CD4-positive, alpha-beta T cell treated with Interleukin-4 for 4 hours (primary cell): ENCODE measurements around the gene NME7.
"Not testable (repeated sequence)": the region's sequence is repeated elsewhere in the genome, so short reads cannot be mapped to it uniquely, and the experiment has no call there.

ENCODE experiments used
- DNase-seq: peaks from one replicate; pipeline ENCODE4 v3.0.0-alpha.2; 2020

The NME7 gene

DNA sequence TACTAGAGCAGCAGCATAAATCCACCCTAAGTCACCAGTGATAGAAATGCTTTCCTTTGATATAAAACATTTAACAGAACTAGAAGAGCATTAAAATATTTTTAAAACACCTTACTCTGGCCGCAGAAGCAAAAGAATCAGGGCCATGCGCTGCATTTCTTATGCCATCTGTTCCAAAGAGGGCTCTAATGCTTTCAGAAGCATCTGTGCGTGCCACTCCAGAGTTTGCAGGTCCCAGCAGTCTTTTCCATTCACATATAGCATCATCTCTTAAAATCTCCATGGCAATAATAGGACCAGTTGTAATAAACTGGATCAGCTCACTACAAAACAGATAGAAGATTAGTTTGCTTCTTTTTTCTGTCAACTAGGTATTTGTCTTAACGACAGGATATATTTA, 69.2 kb downstream of the NME7 start:
- no peak for DNase-seq

DNA sequence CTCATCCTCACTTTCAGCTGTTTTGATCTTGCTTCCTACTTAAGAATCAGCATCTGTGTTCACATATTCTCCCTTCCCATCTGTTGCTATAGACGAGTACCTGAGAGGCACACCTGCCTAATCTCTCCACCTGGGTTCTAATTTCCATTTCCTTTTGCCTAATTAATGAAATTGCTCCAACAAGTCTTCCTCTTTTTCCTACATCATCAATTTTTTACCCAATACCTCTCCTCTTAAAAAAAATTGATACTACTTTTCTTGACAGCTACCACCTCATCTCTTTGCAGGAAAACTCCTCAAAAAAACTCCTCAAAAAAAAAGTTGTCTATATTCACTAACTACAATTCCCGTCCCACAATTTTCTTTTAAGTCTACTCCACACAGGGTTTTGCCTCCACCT, 71.8 kb downstream of the NME7 start:
- no peak for DNase-seq

DNA sequence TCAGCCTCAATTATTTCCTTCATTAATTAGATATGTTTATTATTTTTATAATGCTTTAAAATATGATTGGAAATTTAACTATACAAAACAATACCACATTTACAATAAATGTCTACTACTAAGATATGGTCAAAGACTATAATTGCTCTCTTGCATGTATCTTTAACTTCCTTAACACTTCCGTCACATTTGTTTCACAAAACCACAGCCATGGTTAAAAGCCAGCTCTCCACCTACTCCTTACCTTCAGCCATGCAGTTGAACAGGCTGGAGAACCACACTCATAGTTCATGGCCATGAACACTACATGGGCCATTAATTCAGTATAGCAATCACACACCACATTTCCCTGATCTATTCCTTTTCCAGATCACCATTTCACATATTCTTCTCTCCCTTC, 72.2 kb downstream of the NME7 start:
- no peak for DNase-seq

DNA sequence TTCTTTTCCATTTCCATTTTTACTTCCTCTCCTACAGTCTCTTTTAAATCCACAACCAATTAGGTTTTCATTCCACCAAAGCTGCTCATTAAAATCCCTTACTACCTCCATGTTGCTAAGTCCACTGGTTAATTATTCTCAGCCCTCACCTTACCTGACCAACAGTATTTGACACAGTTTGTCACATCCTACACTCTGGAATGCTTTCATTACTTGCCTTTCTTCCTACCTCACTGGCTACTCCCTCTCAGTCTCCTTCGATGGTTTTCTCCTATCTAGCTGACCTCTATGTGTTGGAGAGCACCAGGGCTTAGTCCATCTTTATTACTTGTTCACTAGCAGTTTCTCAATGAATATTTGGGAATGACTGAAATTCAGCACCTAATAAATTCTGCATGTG, 78.6 kb downstream of the NME7 start:
- no peak for DNase-seq

DNA sequence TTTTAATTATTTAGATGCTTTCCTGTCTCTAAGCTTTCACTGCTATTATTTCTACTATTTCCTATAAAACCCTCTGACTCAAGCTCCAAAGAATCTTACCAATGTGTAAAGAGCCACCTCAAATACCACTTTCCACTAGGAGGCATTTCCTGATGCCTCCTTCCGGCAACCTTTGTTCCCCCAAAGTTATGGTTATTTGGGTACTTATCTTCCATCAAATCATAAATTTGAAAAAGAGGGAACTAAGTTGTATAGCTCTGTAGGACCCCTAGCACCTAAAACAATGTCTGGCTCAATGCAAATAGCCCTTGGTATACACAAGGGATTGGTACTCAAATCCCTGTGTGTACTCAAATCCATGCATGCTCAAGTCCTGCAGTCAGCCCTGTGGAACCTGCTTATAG, 79.6 kb downstream of the NME7 start:
- DNase-seq: no peak

DNA sequence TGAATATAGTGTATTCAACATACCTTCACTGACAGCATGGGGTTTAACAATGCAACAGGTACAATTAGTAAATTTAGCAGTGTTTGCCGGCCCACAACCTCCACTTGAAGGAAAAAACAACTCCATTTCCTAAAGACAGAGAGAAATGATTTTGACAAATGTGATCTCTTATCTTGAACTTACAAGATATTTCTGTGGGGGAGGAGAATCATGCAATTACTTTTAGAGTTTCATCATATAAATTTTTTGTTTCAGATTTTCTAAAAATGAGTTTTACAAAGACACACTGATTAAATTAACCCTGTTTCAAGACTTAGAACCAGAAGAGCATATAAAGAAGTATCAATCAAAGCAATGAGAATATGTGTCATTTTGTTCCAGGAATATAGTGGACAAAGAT, 80.3 kb downstream of the NME7 start:
- DNase-seq: no peak

DNA sequence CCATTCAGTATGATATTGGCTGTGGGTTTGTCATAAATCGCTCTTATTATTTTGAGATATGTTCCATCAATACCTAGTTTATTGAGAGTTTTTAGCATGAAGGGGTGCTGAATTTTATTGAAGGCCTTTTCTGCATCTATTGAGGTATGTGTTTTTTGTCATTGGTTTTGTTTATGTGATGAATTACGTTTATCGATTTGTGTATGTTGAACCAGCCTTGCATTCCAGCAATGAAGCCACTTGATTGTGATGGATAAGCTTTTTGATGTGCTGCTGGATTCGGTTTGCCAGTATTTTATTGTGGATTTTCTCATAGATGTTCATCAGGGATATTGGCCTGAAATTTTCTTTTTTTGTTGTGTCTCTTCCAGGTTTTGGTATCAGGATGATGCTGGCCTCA, 86.0 kb downstream of the NME7 start:
- DNase-seq: not testable (repeated sequence)

DNA sequence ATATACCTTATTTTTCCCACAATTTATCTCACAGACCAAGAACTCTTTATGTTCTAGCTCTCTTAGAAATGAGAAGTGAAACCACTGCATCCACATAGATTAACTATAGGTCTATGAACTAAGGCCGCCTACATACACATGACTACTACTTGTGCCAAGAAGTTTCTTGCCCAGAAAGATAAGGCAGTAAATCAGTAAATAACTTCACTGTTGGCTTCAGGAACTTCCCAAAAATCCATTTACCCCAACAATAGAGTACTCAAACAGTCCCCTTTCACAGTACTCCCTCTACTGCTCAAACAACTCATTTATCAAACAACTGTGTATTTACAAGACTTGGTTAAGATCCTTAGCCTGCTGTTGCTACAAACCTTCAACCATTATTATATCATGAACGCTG, 96.5 kb downstream of the NME7 start:
- DNase-seq: no peak

DNA sequence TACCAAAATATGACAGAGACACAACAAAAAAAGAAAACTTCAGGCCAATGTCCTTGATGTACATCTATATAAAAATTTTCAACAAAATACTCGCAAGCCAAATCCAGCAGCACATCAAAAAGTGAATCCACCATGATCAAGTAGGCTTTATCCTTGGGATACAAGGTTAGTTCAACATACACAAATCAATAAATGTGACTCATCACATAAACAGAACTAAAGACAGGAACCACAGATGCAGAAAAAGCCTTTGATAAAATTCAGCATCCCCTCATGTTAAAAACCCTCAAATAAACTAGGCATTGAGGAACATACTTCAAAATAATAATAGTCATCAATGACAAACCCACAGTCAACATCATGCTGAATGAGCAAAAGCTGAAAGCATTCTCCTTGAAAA, 101.5 kb downstream of the NME7 start:
- DNase-seq: no peak

DNA sequence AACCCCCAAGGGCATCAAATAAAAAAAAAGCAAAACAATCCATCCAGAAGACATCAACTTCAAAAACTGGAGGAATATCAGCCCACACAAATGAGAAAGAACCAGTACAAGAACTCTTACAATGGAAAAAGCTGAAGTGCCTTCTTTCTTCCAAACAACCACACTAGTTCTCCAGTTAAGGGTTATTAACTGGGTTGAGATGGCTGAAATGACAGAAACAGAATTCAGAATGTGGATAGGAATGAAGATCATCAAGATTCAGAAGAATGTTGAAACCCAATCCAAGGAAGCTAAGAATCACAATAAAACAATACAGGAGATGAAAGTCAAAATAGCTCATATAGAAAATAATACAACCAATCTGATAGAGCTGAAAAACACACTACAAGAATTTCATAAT, 104.5 kb downstream of the NME7 start:
- DNase-seq: no peak

DNA sequence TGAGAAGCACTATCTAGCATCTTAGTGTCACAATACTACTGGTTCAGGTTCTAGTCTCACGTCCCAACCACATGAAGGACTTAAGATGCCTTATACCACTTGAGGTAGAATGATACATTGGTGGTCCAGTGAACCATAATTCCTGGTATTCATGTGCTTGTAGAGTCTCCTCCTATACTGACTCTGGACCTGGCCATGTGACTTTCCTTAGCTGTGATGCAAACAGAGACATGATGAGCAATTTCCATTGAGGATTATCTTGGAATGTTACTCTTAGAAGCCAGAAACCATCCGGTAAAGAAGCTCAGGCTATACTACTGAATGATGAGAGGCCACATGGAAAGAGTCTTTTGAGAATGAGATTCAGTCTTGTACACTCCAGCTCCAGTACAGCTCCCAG, 105.7 kb downstream of the NME7 start:
- no peak for DNase-seq

DNA sequence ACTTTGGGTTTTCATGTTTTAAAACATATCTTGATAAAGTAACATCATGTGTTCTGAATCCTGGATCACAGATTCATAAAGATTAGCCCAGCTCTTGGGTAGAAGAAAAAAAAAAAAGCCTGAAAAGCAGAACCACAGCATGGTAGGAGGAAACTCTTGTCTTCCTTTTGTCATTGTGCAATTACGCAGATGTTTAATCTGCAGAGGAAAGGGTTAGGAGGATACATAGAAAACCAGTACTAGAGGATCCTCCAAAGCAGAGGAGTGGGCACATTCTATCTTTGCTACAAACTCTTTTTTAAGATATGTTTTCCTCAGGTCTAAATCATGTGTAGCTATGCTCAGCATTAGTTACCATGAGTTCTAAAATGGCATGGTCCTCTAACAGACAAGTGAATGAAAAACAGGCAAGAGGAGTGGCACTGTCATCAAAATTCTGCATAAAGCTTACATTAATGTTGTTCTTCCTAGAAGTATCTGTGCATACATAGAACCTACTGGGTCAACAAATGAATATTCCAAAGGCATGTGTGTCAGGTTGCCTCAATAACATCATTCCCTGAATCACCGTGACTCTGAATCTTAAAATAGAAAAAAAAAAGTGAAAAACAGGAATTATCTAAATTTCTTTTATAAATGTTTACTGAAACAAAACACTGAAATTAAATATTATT, 107.0 kb downstream of the NME7 start:
- DNase-seq: no peak

DNA sequence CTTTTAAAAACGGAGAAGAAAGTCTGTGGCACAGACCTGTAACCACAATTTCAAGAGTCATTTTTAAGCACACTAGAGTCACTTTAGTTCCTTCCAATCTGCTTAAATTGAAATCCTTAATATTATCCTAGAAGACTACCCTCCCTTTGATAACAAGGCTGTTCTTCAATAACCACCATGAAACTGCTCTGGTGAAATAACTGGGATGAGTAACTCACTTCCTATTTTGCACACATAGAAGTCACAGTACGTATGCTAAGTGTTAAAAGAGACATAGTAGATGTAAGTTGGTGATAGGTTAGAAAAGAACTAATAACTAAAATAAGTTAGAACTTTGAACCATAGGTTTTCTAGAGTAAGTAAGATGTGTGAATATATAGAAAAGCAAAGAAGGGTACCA, 107.8 kb downstream of the NME7 start:
- no peak for DNase-seq

DNA sequence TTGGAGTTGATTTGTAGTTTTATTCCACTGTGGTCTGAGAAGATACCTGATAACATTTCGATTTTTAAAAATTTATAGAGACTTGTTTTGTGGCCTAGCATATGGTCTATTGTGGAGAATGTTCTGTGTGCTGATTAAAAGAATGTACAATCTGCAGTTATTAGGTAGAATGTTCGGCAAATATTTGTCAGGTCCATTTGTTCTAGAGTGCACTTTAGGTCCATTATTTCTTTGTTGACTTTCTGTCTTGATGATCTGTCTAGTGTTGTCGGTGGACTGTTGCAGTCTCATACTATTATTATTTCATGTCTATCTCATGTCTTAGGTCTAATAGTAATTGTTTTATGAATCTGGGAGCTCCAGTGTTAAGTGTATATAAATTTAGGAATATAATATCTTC, 116.8 kb downstream of the NME7 start:
- no peak for DNase-seq

DNA sequence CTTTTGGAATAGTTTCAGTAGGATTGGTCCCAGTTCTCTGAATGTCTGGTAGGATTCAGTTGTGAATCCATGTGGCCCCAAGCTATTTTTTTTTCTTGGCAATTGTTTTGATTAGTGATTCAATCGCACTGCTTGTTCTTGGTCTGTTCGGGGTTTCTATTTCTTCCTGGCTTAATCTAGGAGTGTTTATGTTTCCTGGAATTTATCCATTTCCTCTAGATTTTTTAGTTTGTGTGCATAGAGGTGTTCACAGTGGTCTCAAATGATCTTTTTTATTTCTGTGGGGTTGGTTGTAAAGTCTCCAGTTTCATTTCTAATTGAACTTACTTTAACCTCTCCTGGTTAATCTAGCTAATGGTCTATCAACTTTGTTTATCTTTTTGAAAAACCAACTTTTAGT, 117.6 kb downstream of the NME7 start:
- no peak for DNase-seq

DNA sequence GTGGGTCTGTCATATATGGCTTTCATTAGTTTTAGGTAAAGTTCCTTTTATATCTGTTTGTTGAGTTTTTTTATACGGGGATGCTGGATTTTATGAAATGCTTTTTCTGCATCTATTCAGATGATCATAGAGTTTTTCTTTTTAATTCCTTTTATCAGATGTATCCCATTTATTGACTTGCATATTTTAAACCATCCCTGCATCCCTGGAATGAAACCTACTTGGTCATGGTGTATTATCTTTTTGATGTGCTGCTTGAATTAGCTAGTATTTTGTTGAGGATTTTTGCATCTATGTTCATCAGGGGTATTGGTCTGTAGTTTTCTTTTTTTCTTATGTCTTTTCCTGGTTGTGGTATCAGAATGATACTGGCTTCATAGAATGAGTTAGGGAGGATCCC, 118.0 kb downstream of the NME7 start:
- DNase-seq: no peak

DNA sequence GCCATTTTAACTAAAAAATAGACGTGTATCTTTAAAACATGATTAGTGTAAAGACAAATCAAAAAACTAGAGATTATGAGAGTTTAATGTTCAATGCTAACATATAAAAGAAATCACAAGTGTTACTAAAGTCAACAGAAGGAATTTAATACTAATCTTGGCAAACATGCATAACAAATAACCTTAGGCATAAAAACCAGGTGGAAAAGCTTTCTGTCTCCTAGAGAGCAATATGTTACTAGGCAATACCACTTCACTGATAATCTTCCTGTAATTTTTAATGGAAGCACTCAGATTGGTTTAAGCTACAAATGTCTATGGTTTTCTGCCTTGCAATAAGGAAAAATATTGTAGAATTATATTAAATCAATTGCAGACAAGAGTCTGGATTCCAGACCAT, 121.9 kb downstream of the NME7 start:
- no peak for DNase-seq

DNA sequence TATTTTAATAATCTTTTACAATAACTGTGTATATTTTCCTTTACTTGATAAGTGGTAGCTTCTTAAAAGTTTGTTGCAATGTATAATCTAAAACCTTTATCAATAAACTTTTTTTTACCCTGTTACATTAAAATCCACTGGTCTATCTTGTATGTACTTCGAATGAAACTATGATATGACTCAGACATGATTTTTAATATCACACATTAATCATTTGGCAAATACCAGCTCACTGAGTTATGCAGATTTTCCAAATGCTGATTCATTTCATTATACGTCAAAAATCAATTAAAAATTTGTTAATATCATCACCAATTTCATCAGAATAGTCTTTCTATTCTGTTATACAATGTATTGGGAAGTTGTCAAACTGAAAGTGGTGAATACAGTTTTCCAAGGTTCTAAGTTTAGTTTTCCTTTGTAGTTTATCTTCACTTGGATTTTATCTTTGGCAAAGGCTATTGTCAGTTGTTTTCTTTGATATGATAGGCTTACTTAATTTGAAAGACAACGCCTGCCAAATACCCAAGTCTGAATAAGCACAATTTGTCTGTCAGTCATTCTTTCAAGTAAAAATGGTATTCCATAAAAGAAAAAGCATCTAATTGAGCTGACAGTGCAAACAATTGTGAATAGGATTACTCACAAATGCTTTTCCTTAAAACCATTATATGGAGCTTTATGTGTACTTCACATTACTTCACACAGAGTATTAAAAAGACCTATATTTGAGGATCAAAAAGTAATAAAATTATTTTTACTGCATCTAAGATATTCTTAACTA, 127.0 kb downstream of the NME7 start:
- DNase-seq: no peak

DNA sequence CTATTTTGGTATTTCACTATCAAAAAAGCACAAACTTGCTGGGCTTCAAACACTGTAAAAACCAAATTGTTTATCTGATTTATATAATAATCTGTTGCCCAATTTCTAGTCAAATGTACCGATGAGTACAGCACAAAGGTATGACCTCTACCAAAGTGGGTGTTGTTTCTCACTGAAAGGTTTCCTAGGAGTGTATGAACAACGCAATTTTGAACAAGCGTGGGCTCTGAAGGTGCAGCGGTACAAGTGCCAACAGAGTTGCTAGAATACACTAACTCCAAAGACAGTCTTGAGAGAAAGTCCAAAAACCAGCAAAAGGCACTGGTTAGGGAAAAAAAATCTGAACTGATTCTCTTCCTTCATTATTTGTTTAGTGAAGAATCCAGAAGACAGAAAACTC, 130.7 kb downstream of the NME7 start:
- no peak for DNase-seq

DNA sequence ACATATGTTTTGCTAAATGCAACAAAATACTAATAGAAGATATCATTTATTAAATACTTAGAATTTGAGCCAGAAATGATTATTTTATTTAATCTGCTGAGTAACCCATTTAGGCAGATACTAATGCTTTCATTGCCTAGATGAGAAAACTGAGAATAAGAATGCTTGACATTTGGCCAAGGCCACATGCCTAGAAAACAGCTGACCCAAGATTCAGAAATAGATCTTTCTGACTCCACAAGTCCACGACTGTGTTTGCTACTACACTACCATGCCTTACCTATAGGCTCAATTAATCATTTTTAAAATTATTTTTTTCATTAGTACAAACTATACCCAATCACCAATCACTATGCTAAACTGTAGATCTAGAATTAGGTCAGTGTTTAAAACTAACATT, 131.5 kb downstream of the NME7 start:
- no peak for DNase-seq

DNA sequence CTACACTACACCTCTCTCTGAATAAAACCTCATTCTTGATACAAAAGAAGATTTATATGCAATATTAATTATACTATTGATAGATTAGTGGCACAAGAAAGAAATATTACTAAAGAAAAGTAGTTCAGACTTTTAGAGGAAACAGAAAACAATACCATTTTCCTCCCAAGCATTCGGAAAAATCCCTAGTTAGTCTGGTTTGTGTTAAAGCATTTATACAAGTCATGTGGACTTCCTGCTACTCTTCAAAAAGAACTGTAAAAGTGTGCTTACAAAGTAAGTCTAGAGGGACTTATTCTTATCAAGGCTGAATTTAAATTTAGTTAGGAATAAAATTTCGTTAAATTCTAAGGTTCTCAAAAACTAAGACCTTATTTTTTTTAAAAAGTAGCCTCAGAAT, 132.0 kb downstream of the NME7 start:
- DNase-seq: no peak

DNA sequence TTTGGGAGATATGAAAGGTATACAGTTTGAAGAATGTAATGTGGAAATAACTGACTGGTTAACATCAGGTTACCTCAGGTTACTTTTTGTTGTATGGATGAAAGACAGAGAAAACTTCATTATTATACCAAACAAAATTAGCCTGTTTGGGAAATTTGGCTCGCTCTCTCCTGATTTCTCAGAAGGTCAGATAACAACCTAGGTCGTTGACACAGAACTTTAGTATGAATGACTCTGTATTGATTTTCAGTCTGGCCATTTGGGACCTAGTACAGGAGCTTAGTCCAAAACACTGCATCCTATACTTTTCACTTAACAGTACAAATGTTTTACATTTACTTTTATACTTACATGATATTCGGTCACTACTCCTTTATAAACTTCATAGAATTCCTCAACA, 132.8 kb downstream of the NME7 start:
- no peak for DNase-seq

DNA sequence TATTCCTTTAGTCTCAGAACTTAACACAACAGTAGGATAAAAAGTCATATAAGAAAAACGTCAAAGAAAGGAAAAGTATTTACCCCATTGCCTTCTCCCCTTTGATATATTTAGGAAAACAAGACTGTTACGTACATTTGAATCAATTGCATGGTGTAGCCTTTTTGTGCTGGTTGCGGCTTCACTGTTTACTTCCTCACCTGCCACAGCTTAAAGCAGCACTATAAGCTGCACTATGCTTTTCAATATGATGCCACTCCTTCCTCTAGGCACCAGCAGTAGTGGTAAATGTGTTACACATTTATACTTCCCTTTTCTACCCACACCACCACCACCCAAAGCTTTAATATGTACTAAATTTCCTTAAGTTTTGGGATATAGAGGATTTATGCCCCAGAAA, 150.0 kb downstream of the NME7 start:
- no peak for DNase-seq

DNA sequence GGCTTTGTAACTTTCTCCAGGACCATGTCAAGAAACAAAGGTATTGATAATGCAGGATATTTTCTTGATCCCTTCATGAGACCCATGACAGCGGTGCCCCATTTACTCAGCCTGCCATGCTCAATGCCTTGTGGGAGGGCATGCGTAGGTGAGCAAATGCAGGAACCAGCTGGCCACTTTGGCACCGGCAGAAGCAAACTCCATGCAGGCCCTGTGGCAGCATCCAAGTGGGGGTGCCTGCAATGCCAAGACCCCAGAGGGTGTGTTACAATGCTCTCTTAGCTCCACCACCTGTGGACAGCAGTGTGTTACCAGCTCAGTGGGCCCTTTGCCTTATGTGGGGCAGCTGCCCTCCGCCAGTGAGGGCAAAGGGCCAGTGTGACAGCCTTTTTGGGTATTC, 153.0 kb downstream of the NME7 start:
- no peak for DNase-seq

DNA sequence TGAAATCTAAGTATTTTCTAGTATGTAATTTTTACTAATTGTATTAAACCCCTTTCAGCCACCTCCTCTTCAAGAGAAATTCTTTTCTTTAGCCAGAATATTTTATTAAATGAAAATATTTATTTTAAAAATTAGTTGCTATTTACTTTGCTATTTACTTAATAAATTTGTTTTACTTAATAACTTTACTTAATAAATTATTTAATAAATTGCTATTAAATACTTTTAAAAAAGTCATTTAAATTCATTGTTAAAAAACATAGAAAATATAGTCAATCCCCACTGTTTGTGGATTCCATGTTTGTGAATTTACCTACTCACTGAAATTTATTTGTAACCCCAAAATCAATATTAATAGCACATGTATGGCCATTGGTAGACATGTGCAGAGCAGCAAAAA, 155.5 kb downstream of the NME7 start:
- no peak for DNase-seq
